ENCODE data around the gene WDR70.
A peak's percentile ranks its signal among the peaks of the same experiment; 100 is the strongest.
"Not testable (repeated sequence)": the region's sequence is repeated elsewhere in the genome, so short reads cannot be mapped to it uniquely, and the experiment has no call there.

WDR70 gene

GRCh38 chr5:37601163-37601562, 222.0 kb downstream of the WDR70 start:
- no peak for DNase-seq (ENCODE audit: low read depth)
- no peak for TF ChIP-seq CTCF (conservative IDR thresholded peaks at IDR 0.05; ENCODE audit: low read depth, low read length)
- no peak overlapping the region for H3K4me3 ChIP-seq (ENCODE audit: low read depth, low read length)

- no peak overlapping the region for H3K4me3 ChIP-seq (ENCODE audit: low read depth, low read length)
- no peak for TF ChIP-seq CTCF (conservative IDR thresholded peaks at IDR 0.05; ENCODE audit: low read depth, low read length)
- DNase-seq (ENCODE audit: low read depth), result no peak
These were observed 224.0 kb downstream of the WDR70 start for GRCh38 chr5:37603072-37603471.

GRCh38 chr5:37604290-37604689, 225.2 kb downstream of the WDR70 start:
- peak; percentile 4 for DNase-seq (ENCODE audit: low read depth)
- no peak overlapping the region for H3K4me3 ChIP-seq (ENCODE audit: low read depth, low read length)
- TF ChIP-seq CTCF (conservative IDR thresholded peaks at IDR 0.05; ENCODE audit: low read depth, low read length), result no peak

GRCh38 chr5:37606148-37606547, 227.0 kb downstream of the WDR70 start:
- H3K4me3 ChIP-seq (ENCODE audit: low read depth, low read length), result no peak overlapping the region
- DNase-seq (ENCODE audit: low read depth), result no peak
- TF ChIP-seq CTCF (conservative IDR thresholded peaks at IDR 0.05; ENCODE audit: low read depth, low read length), result no peak

- H3K4me3 ChIP-seq (ENCODE audit: low read depth, low read length), result no peak overlapping the region
- no peak for TF ChIP-seq CTCF (conservative IDR thresholded peaks at IDR 0.05; ENCODE audit: low read depth, low read length)
- no peak for DNase-seq (ENCODE audit: low read depth)
These were observed 227.6 kb downstream of the WDR70 start for GRCh38 chr5:37606632-37607248.

GRCh38 chr5:37615184-37615583, 236.1 kb downstream of the WDR70 start:
- DNase-seq (ENCODE audit: low read depth), result peak; percentile 78
- no peak overlapping the region for H3K4me3 ChIP-seq (ENCODE audit: low read depth, low read length)
- no peak for TF ChIP-seq CTCF (conservative IDR thresholded peaks at IDR 0.05; ENCODE audit: low read depth, low read length)

- peak; percentile 74 for DNase-seq (ENCODE audit: low read depth)
- TF ChIP-seq CTCF (conservative IDR thresholded peaks at IDR 0.05; ENCODE audit: low read depth, low read length), result no peak
- H3K4me3 ChIP-seq (ENCODE audit: low read depth, low read length), result no peak overlapping the region
These were observed 240.2 kb downstream of the WDR70 start for GRCh38 chr5:37619353-37619752.

GRCh38 chr5:37622354-37622753, 243.2 kb downstream of the WDR70 start:
- not testable (repeated sequence) for DNase-seq (ENCODE audit: low read depth); H3K4me3 ChIP-seq (ENCODE audit: low read depth, low read length)
